NCI-H226 (cell line): ENCODE results near the gene CXorf58.
"Not testable (repeated sequence)": the region's sequence is repeated elsewhere in the genome, so short reads cannot be mapped to it uniquely, and the experiment has no call there.

Source experiments
- DNase-seq: peaks from one replicate; pipeline ENCODE4 v3.0.0-alpha.2; 2015

The CXorf58 gene

DNA sequence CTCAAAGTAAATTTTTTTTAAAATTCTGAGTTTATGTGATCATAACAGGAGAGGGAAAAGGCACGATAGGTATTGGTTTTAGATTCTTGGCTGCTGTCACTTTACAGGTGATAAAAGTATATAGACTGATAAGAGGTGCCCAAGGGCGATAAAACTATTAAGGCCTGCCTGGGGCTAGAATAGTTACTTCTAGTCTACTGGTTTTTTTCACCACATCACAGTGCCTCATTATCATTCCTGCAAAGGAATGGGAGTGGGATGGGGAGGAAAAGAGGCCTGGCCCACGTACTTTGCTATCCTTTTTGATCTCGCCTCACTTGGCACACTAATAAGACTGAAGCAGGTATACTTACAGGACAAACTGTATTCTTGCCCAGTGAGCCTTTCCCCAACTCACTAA is 46.6 kb downstream of the CXorf58 start:
- DNase-seq, result no peak

GRCh38 chrX:23959781-23960180 is 52.0 kb downstream of the CXorf58 start:
- no peak for DNase-seq

GRCh38 chrX:23964191-23964590 is 56.4 kb downstream of the CXorf58 start:
- no peak for DNase-seq

DNA sequence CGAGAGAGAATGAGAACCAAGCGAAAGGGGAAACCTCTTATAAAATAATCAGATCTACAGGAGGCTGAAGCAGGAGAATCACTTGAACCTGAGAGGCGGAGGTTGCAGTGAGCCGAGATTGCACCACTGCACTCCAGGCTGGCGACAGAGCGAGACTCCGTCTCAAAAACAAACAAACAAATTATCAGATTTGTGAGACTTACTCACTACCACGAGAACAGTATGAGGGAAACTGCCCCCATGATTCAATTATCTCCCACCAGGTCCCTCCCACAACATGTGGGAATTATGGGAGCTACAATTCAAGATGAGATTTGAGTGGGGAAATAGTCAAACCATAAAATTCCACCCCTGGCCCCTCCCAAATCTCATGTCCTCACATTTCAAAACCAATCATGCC is 57.8 kb downstream of the CXorf58 start:
- DNase-seq, result not testable (repeated sequence)

- no peak for DNase-seq
These were observed 70.7 kb downstream of the CXorf58 start for GRCh38 chrX:23978491-23978890.

- no peak for DNase-seq
These were observed 72.2 kb downstream of the CXorf58 start for GRCh38 chrX:23980011-23980441.

DNA sequence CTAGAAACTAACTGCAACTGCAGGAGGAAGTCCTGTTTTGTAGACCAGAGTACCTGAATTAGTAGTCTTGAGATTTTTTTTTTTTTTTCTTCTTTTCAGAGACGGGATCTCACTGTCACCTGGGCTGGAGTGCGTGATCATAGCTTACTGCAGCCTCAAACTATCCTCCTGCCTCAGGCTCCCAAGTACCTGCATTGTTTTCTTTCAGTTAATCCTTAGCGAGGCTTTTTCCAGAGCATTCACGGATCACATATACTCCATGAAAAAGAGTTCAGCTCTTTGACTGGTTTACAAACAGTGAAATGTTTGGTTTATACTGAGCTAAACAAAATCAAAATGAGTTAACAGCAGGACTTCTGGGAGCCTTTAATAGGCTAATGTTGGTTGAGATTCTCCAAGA is 73.4 kb downstream of the CXorf58 start:
- DNase-seq, result no peak

DNA sequence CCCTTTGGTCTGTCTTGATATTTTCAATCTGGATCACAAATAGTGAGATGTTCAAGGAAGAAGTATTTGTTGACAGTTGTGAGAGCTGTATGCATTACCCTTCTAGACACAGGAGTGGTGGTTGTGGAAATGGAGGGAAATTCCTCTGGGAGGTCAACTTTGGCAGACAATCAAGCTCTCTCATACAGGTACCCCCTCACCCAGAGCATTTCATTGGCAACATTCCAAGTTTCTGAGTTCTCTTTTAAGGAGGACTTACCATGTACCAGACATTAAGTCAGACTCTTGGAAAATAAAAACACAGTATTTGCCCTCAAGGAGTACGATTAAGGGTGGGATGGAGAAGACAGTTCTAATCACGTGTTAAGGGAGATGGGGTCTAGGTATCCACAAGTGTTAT is 73.9 kb downstream of the CXorf58 start:
- no peak for DNase-seq

DNA sequence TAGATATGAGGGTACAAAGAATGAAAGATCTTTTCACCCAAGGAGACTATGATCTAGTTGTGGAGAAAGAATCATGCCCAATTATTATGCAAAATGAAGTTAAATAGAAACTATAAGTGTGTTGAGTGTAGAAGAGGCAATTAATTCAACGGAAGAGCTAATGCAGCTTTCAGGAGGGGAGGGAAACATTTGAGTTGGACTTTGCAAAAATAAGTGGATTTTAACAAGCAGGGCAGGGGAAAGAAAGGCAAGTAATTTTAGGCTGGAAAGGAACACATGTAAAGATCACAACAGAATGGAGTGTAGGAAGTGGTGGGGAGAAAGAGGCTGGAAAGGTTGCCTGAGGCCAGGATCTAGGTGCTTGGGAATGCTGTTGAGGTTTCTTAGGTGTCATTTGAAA is 75.1 kb downstream of the CXorf58 start:
- no peak for DNase-seq
